ENCODE results near the gene TMEM255A.

TMEM255A gene

DNA sequence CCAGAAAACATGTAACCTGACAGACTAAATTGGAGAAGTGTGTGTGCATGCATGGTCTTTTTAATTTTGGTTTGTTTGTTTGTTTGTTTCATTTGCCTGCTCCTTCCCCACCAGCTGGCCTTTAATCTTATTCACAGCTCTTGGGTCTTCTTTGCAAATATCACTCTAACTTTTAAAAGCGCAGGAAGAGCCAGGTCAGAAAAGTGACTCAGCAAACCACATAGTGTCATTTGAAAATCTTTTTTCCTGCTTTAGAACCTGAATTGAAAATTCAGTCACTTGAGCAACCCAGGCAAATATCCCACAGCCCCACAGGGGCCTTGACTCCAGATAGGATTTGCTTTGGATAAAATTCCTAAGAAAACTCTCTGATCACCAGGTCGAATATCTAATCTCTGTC is 4.6 kb downstream of the TMEM255A start:
- DNase-seq = no peak

DNA sequence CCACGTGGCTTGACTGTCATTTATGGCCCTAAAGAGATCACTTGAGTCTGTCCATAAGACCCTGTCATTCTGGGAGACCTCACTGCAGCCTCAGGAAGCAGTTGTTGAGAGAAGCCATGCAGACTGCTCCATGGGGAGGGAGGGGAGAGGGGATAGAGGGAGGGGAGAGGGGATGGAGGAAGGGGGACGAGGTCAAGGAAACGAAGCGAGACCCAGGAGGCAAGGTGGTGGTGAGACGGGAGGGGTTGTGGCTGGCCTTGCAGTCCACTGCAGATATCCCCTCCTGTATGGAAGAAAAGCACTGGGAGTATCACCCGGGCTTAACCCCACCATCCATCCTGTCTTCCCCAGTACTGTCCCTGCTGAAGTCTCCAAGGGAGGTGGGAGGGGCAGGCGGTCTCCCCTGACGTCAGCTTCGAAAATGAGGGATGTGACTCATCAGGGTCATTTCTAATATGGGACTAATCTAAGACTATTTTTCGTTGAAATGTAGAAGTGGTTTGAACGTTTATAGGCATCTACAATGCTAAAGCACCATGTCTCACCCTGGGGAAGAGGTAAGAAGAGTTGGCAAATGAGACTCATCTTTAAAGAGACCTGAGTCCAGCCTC is 5.6 kb downstream of the TMEM255A start:
- no peak for DNase-seq

DNA sequence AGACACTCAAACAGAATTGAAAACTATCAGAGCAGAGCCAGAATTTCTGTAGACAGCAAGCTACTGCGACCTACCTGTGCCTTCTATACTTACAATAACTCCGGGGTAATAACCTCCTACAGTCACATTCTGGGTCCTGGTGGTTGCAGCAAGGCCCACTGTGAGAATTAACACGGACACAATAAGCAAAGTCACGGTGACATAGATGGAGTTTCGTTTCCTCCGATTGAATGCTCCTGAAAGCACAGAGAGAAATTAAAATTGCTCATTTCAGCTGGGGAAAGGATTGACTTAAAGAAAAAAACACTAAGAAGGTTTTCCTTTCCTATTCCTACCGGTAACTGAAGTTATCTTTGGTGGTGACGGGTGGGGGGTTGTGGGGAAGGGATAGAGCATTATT is 7.0 kb downstream of the TMEM255A start:
- no peak for DNase-seq

DNA sequence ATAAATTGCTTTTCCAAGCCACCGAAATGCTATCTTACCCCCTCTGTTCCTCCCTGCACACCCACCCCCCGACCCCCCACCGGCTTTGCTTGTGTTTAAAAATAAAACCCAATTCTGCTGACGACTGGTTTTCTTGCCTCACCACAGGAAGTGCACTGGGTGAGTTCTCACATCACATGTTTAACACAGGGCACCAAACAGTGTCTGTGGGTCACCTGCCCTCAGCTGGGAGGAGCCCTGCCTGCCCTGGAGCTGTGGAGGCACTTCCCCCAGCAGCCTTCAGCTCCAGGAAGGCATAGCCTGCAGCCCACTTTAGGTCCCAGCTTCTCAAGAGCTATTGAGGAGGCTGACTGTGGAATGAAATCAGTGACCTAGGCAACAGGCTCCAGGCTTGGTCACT is 8.8 kb downstream of the TMEM255A start:
- DNase-seq = peak; percentile 51

DNA sequence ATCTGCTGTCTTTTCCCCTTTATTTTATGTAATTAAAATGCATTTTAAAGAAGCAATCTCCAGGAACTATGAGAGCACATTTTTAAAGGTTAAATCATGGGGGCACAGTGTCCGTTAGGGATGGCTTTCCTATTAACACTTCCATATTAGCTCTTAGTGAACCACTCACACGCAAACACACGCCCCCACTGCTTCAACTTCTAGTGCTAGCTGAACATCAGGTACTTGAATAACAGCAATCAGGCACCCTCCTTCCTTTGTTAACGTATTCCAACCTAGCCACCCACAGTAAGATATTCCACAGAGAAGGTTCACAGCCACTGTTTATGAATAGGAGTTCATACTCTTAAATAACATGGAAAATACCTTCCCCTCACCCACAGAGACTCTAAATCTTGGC is 9.3 kb downstream of the TMEM255A start:
- DNase-seq = no peak

DNA sequence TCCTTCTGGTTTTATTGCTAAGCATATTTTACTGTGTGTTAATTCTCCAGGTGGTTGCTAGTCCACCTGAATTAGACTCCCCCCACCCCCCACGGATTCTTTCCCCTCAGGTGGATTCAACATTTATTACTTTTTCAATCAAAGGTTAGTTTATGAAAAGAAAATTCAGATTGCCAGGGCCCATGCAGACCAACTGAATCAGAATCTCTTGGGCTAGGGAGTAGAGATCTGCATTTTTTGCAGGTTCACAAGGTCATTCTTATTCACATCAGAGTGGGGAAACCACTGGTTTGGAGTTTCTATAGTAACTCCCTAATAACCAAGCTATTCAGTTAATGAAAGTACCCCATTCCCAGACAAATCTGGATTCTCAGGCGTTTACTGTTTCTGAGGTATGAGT is 9.8 kb downstream of the TMEM255A start:
- DNase-seq = no peak

DNA sequence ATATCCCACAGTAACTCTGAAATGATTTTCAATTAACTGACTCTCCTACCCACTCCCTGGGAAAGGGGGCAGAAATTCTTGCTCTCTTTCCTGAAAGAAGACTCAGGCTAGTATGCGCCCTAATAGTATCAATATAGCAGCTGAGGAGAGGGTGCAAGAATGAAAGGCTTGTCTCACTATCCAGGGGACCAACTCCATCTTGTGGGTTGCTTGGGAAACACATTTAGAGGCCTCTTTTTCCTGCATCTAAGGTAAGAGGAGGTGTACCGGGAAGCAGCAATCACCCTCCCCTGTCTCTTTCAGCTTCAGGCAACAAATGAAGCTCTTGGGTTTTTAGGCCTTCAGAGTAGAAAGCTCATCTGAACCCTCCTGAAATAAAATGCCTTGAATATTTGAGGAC is 11.3 kb downstream of the TMEM255A start:
- peak; percentile 24 for DNase-seq

DNA sequence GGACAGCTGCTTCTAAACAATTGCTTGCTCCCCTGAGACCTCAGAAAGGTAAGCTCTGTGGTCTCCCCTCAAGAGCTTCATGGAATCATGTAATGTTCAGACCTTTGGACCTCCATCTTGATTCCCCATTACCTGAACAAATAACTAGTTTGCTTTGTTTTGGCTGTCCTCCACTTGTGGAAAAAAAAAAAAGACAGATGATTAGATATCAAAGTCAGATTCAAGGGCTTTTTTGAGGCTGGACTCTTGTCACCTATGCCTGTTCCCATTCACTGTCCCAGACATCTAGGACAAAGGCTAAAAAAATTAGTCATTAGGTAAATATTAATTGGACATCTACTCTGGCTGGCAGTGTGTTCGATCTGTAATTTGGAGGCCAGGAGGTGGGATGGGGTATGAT is 13.3 kb downstream of the TMEM255A start:
- DNase-seq = no peak

DNA sequence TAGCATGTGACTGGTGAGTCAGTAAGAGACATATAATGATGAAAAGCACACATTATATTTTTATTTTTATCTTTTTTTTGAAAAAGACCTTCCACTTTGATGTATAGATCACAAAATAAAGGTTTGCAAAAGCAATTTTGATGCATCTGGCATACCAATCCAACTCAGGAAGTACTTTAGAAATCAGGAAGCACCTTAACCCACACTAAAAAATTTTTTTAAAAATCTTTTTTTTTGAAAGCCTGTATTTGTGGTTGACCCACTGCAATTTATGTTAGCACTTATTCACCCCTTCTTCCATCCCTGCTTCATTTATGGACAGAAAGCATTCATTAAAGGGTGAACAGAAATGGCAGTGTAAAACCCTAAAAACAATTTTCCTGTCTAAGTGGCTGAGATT is 16.6 kb downstream of the TMEM255A start:
- no peak for DNase-seq

DNA sequence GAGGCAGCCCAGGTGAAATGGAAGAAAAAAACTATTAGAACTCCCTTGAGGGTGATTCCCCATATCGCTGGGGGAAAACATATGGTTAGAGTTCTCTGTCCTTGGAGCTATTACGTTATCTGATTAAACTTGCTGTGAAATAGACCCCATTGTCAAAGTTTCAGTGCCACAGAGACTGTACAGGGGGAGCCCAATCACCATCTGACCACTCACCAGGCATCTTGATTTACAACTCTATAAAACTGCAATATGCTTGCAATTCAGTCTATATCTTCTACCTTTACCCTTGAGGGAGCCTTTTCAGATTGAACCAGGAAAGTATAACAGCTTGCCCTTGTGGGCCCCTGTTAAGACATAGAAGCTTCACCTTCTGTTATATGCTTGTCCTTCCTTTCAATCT is 18.2 kb downstream of the TMEM255A start:
- DNase-seq = no peak

DNA sequence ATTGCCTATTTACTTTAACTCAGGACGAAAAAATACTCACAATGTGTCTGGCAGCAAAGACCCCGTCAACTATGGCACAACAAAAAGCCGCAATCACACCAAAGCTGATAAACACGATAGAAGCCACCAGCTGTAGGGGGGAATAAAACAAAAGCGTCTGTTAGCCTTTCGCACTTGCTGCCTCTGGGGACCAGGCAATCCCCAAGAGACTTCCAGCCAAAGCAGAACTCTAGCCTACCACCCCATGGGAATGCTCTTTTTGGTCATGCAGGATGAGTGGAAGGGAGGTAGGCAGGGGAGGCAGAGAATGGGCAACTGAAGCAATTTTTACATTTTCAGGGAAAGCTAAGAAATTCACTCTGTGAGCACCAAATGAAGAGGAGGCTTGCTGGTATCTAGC is 20.1 kb downstream of the TMEM255A start:
- no peak for DNase-seq

DNA sequence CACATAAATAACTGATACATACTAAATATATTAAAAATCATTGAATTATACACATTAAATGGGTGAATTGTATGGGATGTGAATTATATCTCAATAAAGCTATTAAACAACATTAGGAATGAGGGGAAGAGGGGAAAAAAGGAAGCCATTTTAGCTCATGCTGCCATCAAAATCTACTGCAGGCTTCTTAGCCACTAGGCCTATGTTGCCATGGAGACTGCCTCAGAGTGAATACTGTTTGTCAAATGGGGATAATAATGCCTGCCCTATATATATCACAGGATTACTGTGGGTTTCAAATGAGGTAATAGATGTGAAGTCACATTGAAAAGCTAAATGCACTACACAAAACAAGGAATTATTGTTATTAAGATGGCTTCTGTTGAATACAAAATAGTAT is 21.2 kb downstream of the TMEM255A start:
- DNase-seq = no peak

DNA sequence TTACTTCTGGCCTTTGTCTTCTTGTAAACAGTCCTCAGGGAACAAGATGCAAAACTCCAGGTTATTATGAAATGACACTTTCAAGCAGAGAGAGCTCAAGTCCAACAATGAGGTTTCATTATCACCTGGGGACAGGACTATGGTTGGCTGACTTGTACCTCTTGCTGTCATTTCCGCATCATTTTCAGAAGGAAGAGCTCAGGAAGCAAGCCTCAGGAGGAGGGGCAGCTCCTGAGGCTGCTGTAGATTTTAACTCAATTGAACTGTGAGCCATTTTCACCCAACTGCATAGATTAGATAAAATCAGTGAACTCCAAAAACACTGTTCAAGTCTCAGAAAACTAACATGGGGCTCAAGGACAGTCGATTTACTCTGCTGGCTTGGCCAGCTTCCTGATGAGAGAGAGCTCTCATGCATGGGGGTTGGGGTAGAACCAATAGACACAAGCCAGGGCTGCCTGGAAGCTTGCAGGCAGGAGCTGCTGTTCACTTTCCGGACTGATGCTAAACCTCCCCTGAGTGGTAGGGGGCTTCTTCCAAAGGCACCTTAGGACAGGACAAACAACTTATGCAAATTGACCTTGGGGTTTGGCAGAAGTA is 23.6 kb downstream of the TMEM255A start:
- no peak for DNase-seq

DNA sequence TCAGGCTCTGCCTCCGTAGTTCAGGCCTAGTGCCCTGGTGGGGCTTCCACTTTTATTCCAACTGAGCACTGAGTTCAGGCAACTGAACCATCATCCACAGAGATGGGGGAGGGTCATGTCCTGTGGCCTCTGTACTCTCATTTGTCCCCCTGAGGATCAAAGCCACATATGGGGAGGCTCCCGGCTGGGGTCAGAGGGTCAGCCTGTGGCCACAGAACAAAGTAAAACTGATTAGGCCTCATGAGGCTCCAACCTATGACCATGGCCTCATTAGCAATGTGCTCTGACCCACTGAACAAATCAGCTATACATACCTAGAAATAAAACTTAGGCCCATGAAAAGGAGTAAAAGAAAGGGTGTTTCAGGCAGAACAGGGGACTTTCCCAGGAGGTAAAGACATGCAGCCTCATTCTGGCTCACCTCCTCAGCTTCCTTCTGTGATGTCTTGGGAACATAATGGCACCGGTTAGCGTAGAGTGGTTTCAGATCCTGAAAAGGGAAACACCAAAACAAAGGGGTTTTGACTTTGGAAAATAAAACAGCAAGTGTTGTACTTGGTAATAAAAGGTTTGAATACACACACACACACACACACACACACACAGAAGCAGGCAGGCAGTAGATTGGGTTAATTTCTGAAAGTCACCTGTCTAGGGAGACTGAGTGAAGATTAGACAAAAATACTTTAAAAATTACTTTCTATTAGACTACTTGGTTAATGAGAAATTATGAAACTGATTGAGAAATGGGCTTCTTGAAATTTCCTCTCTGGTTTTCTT is 24.3 kb downstream of the TMEM255A start:
- DNase-seq = no peak

DNA sequence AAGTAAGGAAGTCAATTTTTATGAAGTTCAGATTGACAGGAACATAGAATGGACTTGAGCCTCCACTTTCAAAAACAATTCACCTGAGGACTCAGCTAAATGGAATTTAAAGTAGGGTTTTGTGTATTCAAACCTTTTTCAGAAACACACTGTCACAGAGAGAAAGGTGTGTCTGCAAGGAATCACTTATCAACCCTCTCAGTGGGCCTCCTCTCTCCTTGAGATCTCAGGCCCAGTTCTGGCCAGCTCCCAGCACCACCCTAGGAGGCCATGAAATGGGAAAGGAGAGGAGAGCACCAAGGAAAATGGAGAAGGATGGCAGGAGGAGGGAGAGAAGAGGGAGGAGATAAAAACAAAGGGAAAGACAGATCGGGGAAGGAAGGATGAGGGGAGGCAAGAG is 28.6 kb downstream of the TMEM255A start:
- no peak for DNase-seq

DNA sequence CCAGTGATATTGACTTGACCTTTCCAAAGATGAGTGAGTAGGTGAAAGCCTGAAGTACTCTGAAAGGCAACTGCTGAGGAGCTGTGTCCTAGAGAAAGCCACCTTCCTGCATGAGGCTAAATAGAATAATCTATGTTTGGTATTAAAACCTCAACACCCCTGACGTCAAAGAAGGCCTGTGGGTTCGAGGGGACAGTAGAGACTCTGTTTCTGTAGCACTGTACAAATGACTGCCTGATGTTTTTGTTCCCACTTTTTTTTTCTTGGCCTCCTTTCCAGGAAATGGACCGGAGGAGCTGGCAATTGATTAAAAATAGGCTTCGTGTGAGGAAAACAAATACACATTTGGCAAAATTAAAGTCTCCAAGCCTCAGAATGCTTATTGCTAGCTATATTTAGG is 29.5 kb downstream of the TMEM255A start:
- DNase-seq = no peak

DNA sequence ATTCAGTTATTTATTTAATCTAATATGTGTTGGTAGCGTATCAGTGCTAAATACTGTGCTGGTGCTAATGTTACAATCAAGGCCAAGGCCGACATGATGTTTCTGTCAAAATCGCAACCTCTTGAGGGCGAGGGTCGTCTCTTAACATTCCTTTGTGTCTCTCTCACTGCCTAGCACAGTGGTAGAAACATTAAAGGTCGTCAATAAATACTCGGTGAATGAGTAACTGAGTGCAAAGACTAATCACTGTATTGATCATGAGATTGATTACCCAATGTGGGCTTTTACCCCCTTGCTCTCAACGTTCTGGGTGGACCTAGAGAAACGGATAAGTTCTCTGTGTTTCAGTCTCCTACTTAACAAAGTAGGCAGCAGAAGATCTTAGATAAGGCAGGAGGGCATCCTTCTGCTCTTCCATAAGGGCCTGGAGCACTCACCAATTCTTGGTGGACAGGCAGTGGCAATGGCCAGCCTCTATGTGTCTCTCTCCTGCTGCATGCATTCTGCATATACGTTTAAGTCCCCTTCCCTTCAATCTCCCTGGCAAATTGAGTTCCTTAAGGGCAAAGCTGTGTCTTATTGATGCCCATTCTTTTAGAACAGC is 30.1 kb downstream of the TMEM255A start:
- DNase-seq = no peak

DNA sequence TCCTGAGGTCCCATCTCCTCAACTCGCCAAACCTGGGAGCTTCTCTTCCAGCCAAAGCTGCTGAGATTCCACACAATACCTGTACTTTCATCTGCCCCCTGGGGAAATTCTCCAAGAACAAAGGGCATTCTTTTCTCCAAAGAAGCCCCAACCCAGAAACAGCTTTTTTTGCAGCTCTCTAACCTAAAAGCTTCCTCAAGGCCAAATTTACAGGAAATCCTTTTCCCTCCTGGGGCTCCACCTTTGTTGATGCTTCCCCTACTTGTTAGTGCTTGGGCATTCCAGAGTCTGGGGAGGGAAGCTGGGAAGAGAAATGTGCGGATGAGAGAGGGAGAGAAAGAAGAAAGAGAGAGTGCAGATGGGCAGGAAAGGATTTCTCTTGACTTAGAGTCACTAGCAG is 36.3 kb downstream of the TMEM255A start:
- DNase-seq = no peak

DNA sequence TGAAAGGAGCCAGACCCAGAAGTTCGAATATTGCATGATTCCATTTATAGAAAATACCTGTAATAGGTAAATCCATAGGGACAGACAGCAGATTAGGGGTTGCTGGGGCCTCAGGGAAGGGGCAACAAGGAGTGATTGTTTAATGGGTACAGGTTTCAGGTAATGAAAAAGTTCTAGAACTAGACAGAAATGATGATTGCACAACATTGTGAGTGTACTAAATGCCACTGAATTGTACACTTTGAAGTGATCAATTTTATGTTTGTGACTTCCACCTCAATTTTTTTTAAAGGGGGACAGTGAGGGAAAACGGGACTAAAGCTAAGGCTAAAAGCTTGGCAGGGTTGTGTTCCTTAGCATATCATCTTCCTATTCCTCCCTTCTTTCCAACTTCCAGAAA is 37.1 kb downstream of the TMEM255A start:
- no peak for DNase-seq

DNA sequence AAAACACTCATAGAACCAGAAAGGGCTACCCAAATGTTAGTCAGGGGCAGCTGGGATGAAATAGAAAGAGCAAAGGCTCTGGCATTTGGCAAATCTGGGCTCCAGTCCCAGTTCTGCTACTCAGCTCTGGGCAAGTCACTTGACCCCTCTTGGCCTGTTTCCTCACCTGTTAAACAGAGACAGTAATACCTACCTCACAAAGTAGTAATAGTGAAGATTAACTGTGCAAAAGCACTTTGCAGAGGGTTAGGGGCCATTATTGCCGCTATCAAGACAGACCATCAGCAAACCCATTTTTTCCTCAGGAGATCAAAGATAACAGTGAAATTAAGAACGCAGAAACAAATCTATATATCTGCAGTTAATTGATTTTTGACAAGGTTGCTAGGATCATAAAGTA is 40.0 kb downstream of the TMEM255A start:
- DNase-seq = no peak

DNA sequence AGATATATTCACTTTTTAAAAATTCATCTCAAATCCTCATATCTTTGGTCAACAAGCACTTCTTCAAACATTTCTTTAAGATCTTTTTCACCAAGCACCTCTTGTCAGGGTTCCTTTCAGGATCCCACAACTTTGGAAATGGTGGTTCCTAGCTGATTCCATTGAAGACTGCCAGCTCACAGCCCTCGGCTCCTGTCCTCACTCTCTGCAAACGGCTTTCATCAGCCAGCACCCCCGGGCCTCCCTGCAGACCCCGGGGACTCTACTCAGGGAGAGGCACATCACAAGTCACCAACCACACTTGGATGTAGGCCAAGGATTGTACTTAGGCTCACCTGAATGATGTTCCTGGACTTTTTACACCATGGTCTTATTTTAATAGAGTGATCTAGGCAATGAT is 40.7 kb downstream of the TMEM255A start:
- DNase-seq = no peak

DNA sequence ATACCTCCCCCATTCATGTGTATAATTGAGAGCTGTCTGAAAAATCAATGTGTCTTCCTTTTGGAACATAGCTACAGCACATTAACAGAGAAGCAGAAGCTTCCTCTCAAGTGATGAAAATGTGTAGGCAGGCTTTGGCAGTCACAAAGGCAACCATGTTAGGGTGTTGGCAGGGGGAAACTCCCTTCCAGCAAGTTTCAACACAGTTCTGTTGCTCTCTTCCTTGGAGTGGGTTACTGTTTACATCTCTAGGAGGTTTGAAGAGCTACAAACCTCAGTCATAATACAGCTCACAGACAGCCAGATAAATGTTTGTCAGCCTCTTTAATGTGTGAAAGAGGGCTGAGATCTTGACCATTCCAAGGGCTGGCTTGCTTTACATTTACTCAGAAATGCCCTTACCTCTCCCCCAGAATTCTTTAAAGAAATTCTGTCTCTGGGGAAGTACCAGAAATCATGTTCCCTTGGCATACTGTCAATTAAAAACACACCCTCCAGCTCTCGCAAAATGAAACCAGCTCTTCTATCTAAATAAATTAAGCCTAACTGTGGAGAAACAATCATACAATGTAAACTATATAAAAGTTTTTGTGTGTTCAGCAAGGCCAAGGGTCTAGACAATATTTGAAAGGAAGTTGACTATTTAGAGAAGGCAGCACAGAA is 41.8 kb downstream of the TMEM255A start:
- DNase-seq = no peak

DNA sequence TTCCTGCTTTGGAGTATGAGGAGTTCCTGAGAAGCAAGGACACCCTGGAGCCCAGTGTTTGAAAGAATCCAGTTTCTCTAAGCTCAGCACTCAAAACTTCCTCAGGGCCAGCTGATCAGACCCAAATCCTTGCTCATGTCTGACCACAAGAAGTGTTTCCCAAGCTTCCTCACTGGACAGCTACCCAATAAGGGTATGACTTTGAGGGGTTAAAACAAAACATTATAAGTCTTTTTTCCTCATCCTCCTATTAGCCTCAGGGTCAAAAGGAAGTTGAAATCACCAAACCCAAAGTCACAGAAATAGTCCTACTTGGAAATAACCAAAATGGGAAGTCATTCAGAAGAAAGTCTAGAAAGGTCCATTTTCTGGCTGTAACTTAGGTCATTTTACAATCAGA is 46.9 kb downstream of the TMEM255A start:
- DNase-seq = no peak

All from hematopoietic multipotent progenitor cell treated with erythropoietin and hydrocortisone succinate and interleukin-3 and kit ligand, for 6 days (in vitro differentiated cells).